22Rv1 (cell line): ENCODE results near the gene PBX3.

Experiments
- ZFX ChIP-seq: fragments of 450-650 bp; IDR thresholded peaks from 2 replicates; pipeline ENCODE4 v1.6.1; 2017; ENCODE audit warnings: antibody characterized with exemption, borderline replicate concordance
- TF ChIP-seq, protein P1 (sequence below): fragments of 450-650 bp; IDR thresholded peaks from 2 replicates; pipeline ENCODE4 v1.5.1; 2017; ENCODE audit warnings: mild to moderate bottlenecking

DNA sequence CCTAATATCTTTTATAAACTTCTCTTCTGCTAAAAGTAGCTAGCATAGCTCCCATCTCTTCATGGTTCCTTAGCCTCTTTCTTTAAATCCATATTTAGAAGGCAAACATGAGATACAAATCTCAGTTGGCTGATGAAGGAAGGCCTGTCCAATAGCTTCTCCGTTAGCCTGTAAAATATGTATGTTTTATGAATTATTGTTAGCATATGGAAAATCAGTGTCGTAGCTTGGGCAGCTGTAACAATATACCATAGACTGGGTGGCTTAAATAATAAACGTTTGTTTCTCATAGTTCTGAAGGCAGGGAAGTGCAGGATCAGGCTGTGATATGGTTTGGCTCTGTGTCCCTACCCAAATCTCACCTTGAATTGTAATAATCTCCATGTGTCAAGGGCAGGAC, 63.8 kb downstream of the PBX3 start:
- TF ChIP-seq, protein P1, sequence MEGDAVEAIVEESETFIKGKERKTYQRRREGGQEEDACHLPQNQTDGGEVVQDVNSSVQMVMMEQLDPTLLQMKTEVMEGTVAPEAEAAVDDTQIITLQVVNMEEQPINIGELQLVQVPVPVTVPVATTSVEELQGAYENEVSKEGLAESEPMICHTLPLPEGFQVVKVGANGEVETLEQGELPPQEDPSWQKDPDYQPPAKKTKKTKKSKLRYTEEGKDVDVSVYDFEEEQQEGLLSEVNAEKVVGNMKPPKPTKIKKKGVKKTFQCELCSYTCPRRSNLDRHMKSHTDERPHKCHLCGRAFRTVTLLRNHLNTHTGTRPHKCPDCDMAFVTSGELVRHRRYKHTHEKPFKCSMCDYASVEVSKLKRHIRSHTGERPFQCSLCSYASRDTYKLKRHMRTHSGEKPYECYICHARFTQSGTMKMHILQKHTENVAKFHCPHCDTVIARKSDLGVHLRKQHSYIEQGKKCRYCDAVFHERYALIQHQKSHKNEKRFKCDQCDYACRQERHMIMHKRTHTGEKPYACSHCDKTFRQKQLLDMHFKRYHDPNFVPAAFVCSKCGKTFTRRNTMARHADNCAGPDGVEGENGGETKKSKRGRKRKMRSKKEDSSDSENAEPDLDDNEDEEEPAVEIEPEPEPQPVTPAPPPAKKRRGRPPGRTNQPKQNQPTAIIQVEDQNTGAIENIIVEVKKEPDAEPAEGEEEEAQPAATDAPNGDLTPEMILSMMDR, result no peak
- TF ChIP-seq ZFX, result no peak
